GM18951 (cell line): ENCODE data around the gene CD81.
"Not testable (repeated sequence)": the region's sequence is repeated elsewhere in the genome, so short reads cannot be mapped to it uniquely, and the experiment has no call there.

Experiments used
- POLR2A ChIP-seq: IDR thresholded peaks from 4 replicates; pipeline ENCODE4 v1.6.1; 2011; ENCODE audit warnings: mild to moderate bottlenecking; ENCODE audit not compliant: insufficient read length, insufficient read depth; ENCODE audit errors: extremely low read depth
- in situ Hi-C: fragments of 300-500 bp; cut with MboI; formaldehyde crosslinking; loops from one replicate; pipeline ENCODE4 v1.12.0; 2022; ENCODE audit warnings: low sequenced_read_pairs, mixed read lengths, inconsistent platforms; ENCODE audit not compliant: unreplicated experiment

CD81 gene

DNA sequence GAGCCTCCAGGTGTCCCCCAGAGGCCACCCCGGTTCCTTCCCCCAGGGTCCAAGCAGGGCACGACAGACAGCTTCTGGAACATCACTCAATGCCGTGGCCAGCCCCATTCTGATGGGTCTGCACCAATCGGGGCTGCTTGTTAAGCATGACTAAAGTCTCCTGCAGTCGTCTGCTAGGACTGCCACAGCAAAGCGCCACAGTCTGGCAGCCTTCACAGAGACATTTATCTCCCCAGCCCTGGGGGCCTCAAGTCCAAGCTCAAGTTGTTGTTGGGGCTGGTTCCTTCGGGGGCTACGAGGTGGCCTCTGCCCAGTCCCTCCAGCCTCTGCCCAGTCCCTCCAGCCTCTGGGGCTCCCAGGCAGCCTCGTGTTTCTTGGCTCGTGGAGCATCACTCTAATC lies 14.0 kb upstream of the CD81 start:
- no peak for TF ChIP-seq POLR2A
- in situ Hi-C loops: no loop called here

- TF ChIP-seq POLR2A: no peak
- in situ Hi-C loops: no loop called here
Measured at GRCh38 chr11:2363577-2364370, 13.3 kb upstream of the CD81 start.

DNA sequence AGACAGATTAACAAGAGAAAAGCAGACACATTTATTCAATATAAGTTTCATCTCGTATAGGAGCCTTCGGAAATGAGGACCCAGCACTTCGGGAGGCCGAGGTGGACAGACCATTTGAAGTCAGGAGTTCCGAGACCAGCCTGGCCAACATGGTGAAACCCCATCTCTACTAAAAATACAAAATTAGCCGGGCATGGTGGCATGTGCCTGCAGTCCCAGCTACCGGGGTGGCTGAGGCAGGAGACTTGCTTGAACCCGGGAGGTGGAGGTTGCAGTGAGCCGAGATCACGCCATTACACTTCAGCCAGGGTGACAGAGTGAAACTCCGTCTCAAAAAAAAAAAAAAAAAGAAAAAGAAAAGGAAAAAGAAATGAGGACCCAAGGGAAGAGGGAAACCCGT lies 12.7 kb upstream of the CD81 start:
- in situ Hi-C loops: not testable (repeated sequence)

DNA sequence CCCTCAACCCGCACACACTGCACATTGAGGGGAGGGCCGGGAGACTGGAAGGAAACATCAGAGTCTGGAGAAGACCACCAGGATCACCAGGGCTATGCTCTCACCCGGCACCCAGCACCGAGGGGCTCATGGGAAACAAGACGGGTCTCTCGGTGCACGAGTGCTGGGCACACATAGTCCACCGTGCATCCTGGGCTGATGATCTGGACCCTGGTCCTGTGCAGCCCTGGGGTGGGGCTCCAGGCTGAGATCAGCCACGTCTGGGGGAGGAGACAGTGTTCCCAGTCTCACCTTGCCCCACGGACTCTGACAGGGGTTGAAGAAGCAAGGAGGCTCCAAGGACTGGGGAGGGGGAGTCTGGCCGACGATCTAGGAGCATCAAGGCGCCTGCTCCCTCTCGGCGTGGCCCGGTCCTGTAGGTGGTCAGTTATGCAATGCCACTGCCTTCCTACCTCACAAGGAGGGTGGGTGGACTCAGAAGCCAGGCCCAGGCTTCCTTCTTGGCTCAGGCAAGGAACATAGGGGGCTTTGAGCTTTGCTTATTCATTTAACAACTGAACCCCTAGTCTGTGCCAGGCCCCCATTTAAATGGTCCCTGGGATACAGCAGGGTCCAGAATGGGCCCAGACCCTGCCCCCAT lies 11.4 kb upstream of the CD81 start:
- in situ Hi-C loops: no loop called here
- no peak for TF ChIP-seq POLR2A

DNA sequence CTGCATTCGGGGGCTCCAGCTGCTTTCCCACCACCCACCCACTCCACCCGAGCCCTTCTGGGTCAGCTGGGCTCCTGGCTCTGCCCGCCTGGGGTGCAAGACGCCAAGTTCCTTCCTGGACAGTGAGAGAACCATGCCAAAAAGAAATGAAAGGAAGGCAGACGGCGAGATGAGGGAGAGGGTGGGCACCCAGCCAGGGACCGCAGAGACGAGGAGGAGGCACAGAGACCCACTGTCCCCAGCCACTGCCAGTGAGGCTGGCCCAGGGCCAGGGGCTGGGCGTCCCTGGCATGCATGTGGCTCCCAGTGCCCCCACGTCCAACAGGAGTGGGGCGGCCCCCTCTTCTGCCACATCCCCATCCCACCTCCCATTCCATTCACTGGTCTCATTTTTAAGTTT lies 10.8 kb upstream of the CD81 start:
- TF ChIP-seq POLR2A: no peak
- in situ Hi-C loops: no loop called here

DNA sequence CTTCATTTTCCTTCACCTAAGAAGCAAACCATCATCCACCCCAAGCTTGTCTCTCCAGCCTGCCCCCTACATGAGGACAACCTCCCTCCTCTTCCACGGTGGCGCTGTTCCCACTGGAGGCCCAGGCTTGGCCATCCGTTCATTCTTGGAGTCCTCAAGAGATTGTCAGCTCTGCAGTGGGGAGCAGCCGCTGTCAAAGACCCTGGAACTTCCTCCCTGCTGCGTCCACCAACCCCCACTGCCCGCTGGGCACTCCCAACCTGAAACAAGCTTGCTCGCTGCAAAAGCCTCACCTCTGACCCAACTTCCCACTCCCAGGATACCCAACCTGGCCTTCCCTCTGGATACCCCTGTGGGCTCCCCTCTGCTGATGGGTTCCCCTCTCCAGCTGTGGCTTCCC lies 10.4 kb upstream of the CD81 start:
- no peak for TF ChIP-seq POLR2A
- in situ Hi-C loops: no loop called here

DNA sequence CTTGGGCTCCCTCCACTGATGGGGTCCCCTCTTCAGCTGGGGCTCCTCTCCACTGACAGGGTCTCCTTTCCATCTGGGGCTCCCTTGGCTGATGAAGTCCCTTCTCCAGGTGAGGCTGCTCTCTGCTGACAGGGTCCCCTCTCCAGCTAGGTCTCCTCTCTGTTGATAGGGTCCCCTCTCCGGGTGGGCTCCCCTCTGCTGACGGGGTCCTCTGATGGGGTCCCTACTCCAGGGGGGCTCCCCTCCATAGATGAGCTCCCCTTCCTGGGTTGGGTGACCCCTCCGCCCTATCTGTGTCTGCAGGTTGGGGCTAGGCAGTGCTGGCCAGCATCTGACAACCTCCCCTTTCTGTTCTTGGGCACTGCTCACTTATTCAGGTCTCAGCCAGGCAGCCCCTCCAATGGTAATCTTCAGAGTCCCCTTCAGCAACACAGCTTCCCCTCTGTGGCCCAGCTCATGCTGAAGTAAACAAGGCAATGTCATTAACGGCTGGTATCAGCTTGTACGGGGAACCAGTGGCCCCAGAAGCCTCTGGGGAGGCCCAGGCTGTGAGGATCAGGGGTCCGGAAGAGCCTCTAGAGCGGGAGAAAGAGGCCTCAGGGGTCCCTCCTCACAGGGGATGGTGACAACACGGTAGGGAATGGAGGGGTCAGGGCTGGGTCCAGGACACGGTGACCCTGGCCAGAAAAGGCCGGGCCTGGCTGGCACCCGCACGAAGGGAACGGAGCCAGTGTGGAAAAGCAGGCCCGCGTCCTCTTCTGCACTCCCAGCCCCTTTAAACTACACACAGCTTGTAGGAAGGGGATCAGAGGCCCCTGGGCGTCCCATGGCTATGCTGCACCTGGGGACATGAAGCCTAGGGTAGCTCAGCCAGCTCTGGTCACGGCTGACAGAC lies 9.6 kb upstream of the CD81 start:
- in situ Hi-C loops: no loop called here
- TF ChIP-seq POLR2A: no peak

- TF ChIP-seq POLR2A: no peak
- in situ Hi-C loops: no loop called here
Measured at GRCh38 chr11:2368178-2368850, 8.8 kb upstream of the CD81 start.

DNA sequence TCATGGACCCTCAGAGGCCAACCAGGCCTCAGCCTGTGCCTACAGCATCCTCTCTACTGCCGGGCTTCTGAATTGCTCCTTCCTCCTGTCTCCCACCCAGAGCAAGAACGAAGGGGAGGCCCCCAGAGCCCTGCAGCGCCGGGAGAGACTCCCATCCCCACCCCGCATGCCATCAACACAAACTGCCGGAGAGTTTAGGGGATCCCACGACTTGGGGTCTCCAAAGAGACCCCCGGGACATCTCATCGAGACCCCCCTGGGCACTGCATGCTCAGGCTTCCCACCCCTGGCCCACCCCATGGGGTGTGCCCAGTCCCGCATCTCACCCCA lies 8.3 kb upstream of the CD81 start:
- in situ Hi-C loops: no loop called here
- no peak for TF ChIP-seq POLR2A

DNA sequence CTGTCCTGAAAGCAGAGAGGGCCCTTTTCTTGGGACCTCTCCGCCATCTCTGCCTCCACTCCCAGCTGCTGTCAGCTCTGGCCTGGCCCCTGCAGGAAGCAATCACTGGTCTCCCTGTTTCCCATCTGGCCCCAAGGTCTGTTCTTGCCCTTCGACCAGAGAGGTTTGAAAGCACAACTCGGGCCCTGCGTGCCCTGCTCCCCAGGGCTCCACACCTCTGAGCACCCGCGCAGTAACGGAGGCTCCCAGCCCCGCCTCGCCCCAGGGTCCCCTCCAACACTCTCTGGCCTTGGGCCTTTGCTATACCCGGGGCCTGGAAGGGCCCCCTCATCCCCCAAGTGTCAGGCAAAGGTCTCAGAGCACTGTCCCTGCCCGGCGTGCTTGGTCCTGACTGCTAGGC lies 7.8 kb upstream of the CD81 start:
- no peak for TF ChIP-seq POLR2A
- in situ Hi-C loops: no loop called here

- in situ Hi-C loops: no loop called here
- no peak for TF ChIP-seq POLR2A
Measured at GRCh38 chr11:2369896-2370295, 7.2 kb upstream of the CD81 start.

GRCh38 chr11:2374456-2375201 lies 2.5 kb upstream of the CD81 start:
- in situ Hi-C loops: no loop called here
- TF ChIP-seq POLR2A: no peak
